ENCODE measurements around the gene ARHGEF28. TPM values are rescaled to one million over a fixed set of nuclear protein-coding genes. Genes with fewer than 3 reads are reported as not detected.

Gene ARHGEF28
- total and polyA plus RNA-seq, 2 of the 4 experiments (the other 2 are of a cell fraction), result 3.6 to 16.0 TPM

DNA sequence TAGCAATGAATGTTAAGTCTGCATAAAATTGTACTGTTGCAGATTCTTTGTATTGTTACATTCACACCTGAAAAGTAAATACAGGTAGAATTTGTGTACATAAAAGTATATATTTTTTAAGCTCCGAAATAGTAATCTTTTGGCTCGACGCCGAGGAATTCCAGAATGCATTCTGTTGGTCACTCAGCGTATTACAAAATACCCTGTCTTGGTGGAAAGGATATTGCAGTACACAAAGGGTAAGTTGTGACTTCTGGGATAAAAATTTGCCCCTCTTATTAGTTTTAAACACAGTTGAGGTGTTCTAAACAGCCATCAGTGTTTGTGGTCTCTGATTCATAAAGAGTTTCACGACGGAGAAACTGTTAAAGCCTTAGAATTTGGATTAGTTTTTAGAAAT is 257.6 kb downstream of the ARHGEF28 start:
- no peaks in the 10 kb centered on the region; the same call in 1 of the 2 replicates for H3K36me3 ChIP-seq (ENCODE audit: control insufficient read depth, insufficient read depth, low read length)
- H4K8ac ChIP-seq (ENCODE audit: low read depth in 2 of 2, low read length in 2 of 2), result no peak overlapping the region
- POLR2A ChIA-PET (ENCODE audit: unreplicated experiment), result no interaction called here
- intact Hi-C loops (cut with micrococcal nuclease) (no loop called here), in situ Hi-C loops (cut with MboI; ENCODE audit: low sequenced_read_pairs) (no loop called here), dilution Hi-C loops (cut with HindIII; ENCODE audit: low sequenced_read_pairs, unreplicated experiment) (no loop called here)
- no peak overlapping the region for H3K23ac ChIP-seq (ENCODE audit: low read depth, low read length)
- H2BK5ac ChIP-seq (ENCODE audit: low read depth, low read length, poor library complexity, severe bottlenecking), result no peak overlapping the region
- H3K79me1 ChIP-seq (ENCODE audit: low read depth in 1 of 2, low read length in 2 of 2), result 0 out of 4 replicates have a peak, but pooled peaks cover 0 to 3% of the 10 kb centered on the region in 2 experiments
- no peak overlapping the region for H3K4ac ChIP-seq (ENCODE audit: low read depth, low read length)
- H2BK15ac ChIP-seq (ENCODE audit: low read depth, low read length), result no peak overlapping the region
- TF ChIP-seq, protein P1, sequence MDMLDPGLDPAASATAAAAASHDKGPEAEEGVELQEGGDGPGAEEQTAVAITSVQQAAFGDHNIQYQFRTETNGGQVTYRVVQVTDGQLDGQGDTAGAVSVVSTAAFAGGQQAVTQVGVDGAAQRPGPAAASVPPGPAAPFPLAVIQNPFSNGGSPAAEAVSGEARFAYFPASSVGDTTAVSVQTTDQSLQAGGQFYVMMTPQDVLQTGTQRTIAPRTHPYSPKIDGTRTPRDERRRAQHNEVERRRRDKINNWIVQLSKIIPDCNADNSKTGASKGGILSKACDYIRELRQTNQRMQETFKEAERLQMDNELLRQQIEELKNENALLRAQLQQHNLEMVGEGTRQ (IDR thresholded peaks at IDR 0.05; ENCODE audit: low read depth, low read length), result no peak
- no peak for TF ChIP-seq MXI1 (IDR thresholded peaks at IDR 0.05; ENCODE audit: borderline replicate concordance, low read depth, low read length)
- TF ChIP-seq BHLHE40 (IDR thresholded peaks at IDR 0.05; ENCODE audit: low read depth, low read length), result no peak
- no peak for TF ChIP-seq SMC3 (IDR thresholded peaks at IDR 0.05; ENCODE audit: low read depth, low read length)
- no peak for TF ChIP-seq MAZ (IDR thresholded peaks at IDR 0.05; ENCODE audit: borderline replicate concordance, low read depth, low read length)
- TF ChIP-seq POLR2A (IDR thresholded peaks at IDR 0.05; ENCODE audit: low read depth, low read length), result no peak
- TF ChIP-seq RFX5 (IDR thresholded peaks at IDR 0.05; ENCODE audit: low read depth, low read length), result no peak
- TF ChIP-seq RAD21 (IDR thresholded peaks at IDR 0.05; ENCODE audit: low read length), result no peak
- no peaks in the 10 kb centered on the region for H3K27me3 ChIP-seq (ENCODE audit: control insufficient read depth, insufficient read depth, low read length)
- no peak overlapping the region for H2BK20ac ChIP-seq (ENCODE audit: low read depth, low read length)
- CTCF ChIA-PET, result no interaction called here
- no peak overlapping the region for H4K91ac ChIP-seq (ENCODE audit: insufficient read depth, low read depth, low read length)
- no peak overlapping the region for H3K14ac ChIP-seq (replicated peaks; ENCODE audit: low read depth, low read length)
- H2AFZ ChIP-seq (replicated peaks; ENCODE audit: low read length, poor library complexity), result no peak overlapping the region
- no peak overlapping the region for H3K27ac ChIP-seq (ENCODE audit: insufficient read depth, low read length)
- no peak overlapping the region for H3K18ac ChIP-seq (ENCODE audit: low read depth, low read length)
- H2AK9ac ChIP-seq (replicated peaks; ENCODE audit: low read depth, low read length, poor library complexity), result no peak overlapping the region
- H3K9me3 ChIP-seq (ENCODE audit: control insufficient read depth, insufficient read depth, low read length), result no peaks in the 10 kb centered on the region
- no peak for DNase-seq
- no peak for ATAC-seq (ENCODE audit: low read depth)
- no peak overlapping the region for H4K5ac ChIP-seq (ENCODE audit: low read depth, low read length)
- H3K9ac ChIP-seq (ENCODE audit: low read depth, low read length), result no peak overlapping the region
- no peak overlapping the region for H2AK5ac ChIP-seq (ENCODE audit: low read depth, low read length)
- no peak overlapping the region for H3K4me3 ChIP-seq (ENCODE audit: insufficient read depth, low read depth, low read length)
- BruUV-seq (replicated peaks), result no TSS peak
- H3K4me1 ChIP-seq (ENCODE audit: control insufficient read depth, insufficient read depth, low read length), result no peaks in the 10 kb centered on the region
- WGBS, 2 experiments (ENCODE audit: extremely low coverage in 2 of 2, insufficient read length in 1 of 2), result no CpG with 5 or more reads among the region's 7 CpGs
- no peaks in the 10 kb centered on the region for H4K20me1 ChIP-seq (ENCODE audit: insufficient read depth, low read length)
- peaks cover 4% of the 10 kb centered on the region; the same call in 1 of the 2 replicates for H3K9me1 ChIP-seq (ENCODE audit: insufficient read depth, low read length)
- no peak overlapping the region for H2BK120ac ChIP-seq (ENCODE audit: low read depth, low read length)
- no peak overlapping the region for H3K56ac ChIP-seq (ENCODE audit: extremely low read depth, insufficient read depth, low read length)
- H3K4me2 ChIP-seq (ENCODE audit: low read depth, low read length), result no peak overlapping the region
